Caco-2 (cell line): ENCODE data around the gene NUDT3. TPM values are rescaled to one million over a fixed set of nuclear protein-coding genes. Genes with fewer than 3 reads are reported as not detected.

ENCODE experiments used
- BruUV-seq: library from RNA; stranded (reverse); fragments of 400-500 nt; replicated peaks from 2 replicates; lab custom pipeline; 2021; lab: Mats Ljungman, UMichigan
- CTCF ChIA-PET: fragments of 300-600 bp; sonication (Branson Sonifier 250); formaldehyde crosslinking; loops from one replicate; lab custom pipeline; 2022; ENCODE audit warnings: antibody characterized with exemption; lab: Charles Lee
- POLR2A ChIA-PET: fragments of 300-600 bp; sonication (Branson Sonifier 250); formaldehyde crosslinking; loops from one replicate; lab custom pipeline; 2022; ENCODE audit warnings: antibody characterized with exemption; lab: Charles Lee
- DNase-seq, 2 experiments: peaks; one replicate each; pipeline versions ENCODE4 v3.0.0 to v3.0.0-alpha.2; 2020 to 2022
- H3K27me3 ChIP-seq: replicated peaks from 2 replicates; pipeline ENCODE4 v1.6.0; 2011; ENCODE audit warnings: low read length; ENCODE audit not compliant: control insufficient read depth, insufficient read depth
- H3K36me3 ChIP-seq: 2 replicates; pipeline ENCODE4 v1.5.1; 2011; ENCODE audit warnings: low read length; ENCODE audit not compliant: control insufficient read depth, insufficient read depth
- H3K4me1 ChIP-seq: fragments of 250-450 bp; sonication (Bioruptor Pico); 2 replicates; pipeline ENCODE4 v1.5.1; 2020; ENCODE audit warnings: mild to moderate bottlenecking
- H3K4me3 ChIP-seq: 2 replicates; pipeline ENCODE4 v1.5.1; 2011; ENCODE audit warnings: low read depth, mild to moderate bottlenecking, control low read depth, low read length
- H3K9me3 ChIP-seq: fragments of 250-450 bp; sonication (Bioruptor Pico); 2 replicates; pipeline ENCODE4 v1.5.1; 2020; ENCODE audit warnings: mild to moderate bottlenecking, moderate library complexity
- H3K27ac Mint-ChIP-seq: one replicate; pipeline ENCODE4 v1.8.0; 2022; ENCODE audit warnings: mixed read lengths; ENCODE audit not compliant: unreplicated experiment
- H3K27me3 Mint-ChIP-seq: one replicate; pipeline ENCODE4 v1.8.0; 2022; ENCODE audit warnings: mixed read lengths; ENCODE audit not compliant: insufficient read depth, unreplicated experiment
- H3K36me3 Mint-ChIP-seq: one replicate; pipeline ENCODE4 v1.8.0; 2022; ENCODE audit warnings: mild to moderate bottlenecking, mixed read lengths; ENCODE audit not compliant: insufficient read depth, unreplicated experiment
- H3K4me1 Mint-ChIP-seq: one replicate; pipeline ENCODE4 v1.8.0; 2022; ENCODE audit warnings: low read depth, mixed read lengths; ENCODE audit not compliant: unreplicated experiment
- H3K4me3 Mint-ChIP-seq: one replicate; pipeline ENCODE4 v1.8.0; 2022; ENCODE audit warnings: mild to moderate bottlenecking, moderate library complexity, mixed read lengths; ENCODE audit not compliant: unreplicated experiment
- H3K9me3 Mint-ChIP-seq: one replicate; pipeline ENCODE4 v1.8.0; 2022; ENCODE audit warnings: mixed read lengths; ENCODE audit not compliant: unreplicated experiment
- CTCF ChIP-seq, 2 experiments: fragments of 200-600 bp in 1 of 2; IDR thresholded peaks; 1 replicate in 1 of 2; 2 replicates in 1 of 2; pipeline versions ENCODE4 v1.5.1 to v1.8.0; 2011 to 2022; ENCODE audit warnings: antibody characterized with exemption in 1 of 2, control low read depth in 1 of 2, inconsistent platforms in 1 of 2, low read depth in 1 of 2, low read length in 1 of 2, mild to moderate bottlenecking in 1 of 2, moderate library complexity in 1 of 2; ENCODE audit not compliant: insufficient read depth in 1 of 2, severe bottlenecking in 1 of 2, unreplicated experiment in 1 of 2
- intact Hi-C: fragments of 100-400 bp; cut with micrococcal nuclease; formaldehyde crosslinking; loops from one replicate; pipeline ENCODE4 v1.10.0; 2022; ENCODE audit not compliant: unreplicated experiment
- total RNA-seq: library from RNA; stranded (reverse); gene quantifications from 2 replicates; pipeline ENCODE4 v1.2.3, GENCODE V29; 2022

NUDT3 gene
- total RNA-seq, 1 experiment from 2014 or later = 22.9 TPM

GRCh38 chr6:34383656-34384320, 8.7 kb downstream of the NUDT3 start:
- Histone ChIP-seq H3K4me1 (peaks cover 6% of the 10 kb centered on the region; the same call in 1 of the 2 replicates), H3K4me3 (no peak overlapping the region), H3K36me3 (no peaks in the 10 kb centered on the region; the same call in 1 of the 2 replicates), H3K27me3 (no peaks in the 10 kb centered on the region), H3K9me3 (no peaks in the 10 kb centered on the region)
- intact Hi-C loops = no loop called here
- CTCF ChIA-PET = no interaction called here
- TF ChIP-seq CTCF (IDR thresholded peaks at IDR 0.05; ENCODE audit: insufficient read depth in 1 of 2, low read depth in 1 of 2, low read length in 1 of 2, severe bottlenecking in 1 of 2, unreplicated experiment in 1 of 2) = no peak
- no TSS peak for BruUV-seq
- DNase-seq = no peak
- H3K36me3 Mint-ChIP-seq = no peaks in the 10 kb centered on the region
- POLR2A ChIA-PET = interaction anchor here (0.6 kb wide), 2 partner anchors 64 to 413 kb away, joined by 4 to 5 read pairs; no protein-coding TSS in a partner anchor
- H3K4me1 Mint-ChIP-seq = peaks cover 13% of the 10 kb centered on the region
- no peaks in the 10 kb centered on the region for H3K9me3 Mint-ChIP-seq
- no peaks in the 10 kb centered on the region for H3K27me3 Mint-ChIP-seq
- no peak overlapping the region for H3K4me3 Mint-ChIP-seq
- H3K27ac Mint-ChIP-seq = no peak overlapping the region

DNA sequence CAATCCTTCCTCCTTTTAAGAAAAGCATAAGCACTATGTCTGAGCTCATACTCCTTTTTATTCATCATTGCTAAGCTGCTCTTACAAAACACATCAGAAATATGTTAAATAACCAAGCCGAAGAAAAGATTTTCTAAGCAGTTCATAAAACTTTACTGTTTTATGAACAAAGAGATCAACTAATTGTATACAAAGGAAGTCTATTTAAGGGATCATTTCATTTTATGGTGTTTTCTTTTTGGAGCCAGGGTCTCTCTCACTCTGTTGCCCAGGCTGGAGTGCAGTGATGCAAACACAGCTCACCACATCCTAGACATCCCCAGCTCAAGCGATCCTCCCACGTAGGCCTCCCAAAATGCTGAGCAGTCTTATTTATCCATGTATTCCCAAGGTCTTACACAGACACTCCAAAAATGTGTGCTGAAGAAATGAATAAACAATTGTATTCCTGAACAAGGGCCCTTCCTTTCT, 9.3 kb downstream of the NUDT3 start:
- POLR2A ChIA-PET = interaction anchor here (0.6 kb wide), 2 partner anchors 64 to 414 kb away, joined by 4 to 5 read pairs; no protein-coding TSS in a partner anchor
- intact Hi-C loops = no loop called here
- no TSS peak for BruUV-seq

GRCh38 chr6:34381081-34381480, 11.4 kb downstream of the NUDT3 start:
- DNase-seq = no peak
- intact Hi-C loops = no loop called here
- Mint-ChIP-seq H3K27me3 (no peaks in the 10 kb centered on the region), H3K4me3 (no peak overlapping the region), H3K27ac (no peak overlapping the region), H3K9me3 (no peaks in the 10 kb centered on the region), H3K36me3 (no peaks in the 10 kb centered on the region), H3K4me1 (peaks cover 7% of the 10 kb centered on the region)
- Histone ChIP-seq H3K36me3 (no peaks in the 10 kb centered on the region; the same call in 1 of the 2 replicates), H3K4me3 (no peak overlapping the region), H3K9me3 (no peaks in the 10 kb centered on the region), H3K4me1 (peaks cover 4% of the 10 kb centered on the region; the same call in 1 of the 2 replicates), H3K27me3 (no peaks in the 10 kb centered on the region)
- ChIA-PET CTCF (no interaction called here), POLR2A (no interaction called here)
- BruUV-seq = no TSS peak
- no peak for TF ChIP-seq CTCF (IDR thresholded peaks at IDR 0.05; ENCODE audit: insufficient read depth in 1 of 2, low read depth in 1 of 2, low read length in 1 of 2, severe bottlenecking in 1 of 2, unreplicated experiment in 1 of 2)

More for the DNA sequence above, 9.3 kb downstream of the NUDT3 start:
- H3K4me1 ChIP-seq = peaks cover 6% of the 10 kb centered on the region; the same call in 1 of the 2 replicates
- H3K4me3 Mint-ChIP-seq = no peak overlapping the region
- H3K27me3 Mint-ChIP-seq = no peaks in the 10 kb centered on the region
- no peaks in the 10 kb centered on the region for H3K9me3 Mint-ChIP-seq
- no peaks in the 10 kb centered on the region for H3K27me3 ChIP-seq
- H3K27ac Mint-ChIP-seq = no peak overlapping the region
- CTCF ChIA-PET = interaction anchor here (0.7 kb wide), 1 partner anchor 730 kb away, joined by 5 read pairs; no protein-coding TSS in a partner anchor
- H3K36me3 Mint-ChIP-seq = no peaks in the 10 kb centered on the region
- H3K4me1 Mint-ChIP-seq = peaks cover 13% of the 10 kb centered on the region
- TF ChIP-seq CTCF (IDR thresholded peaks at IDR 0.05; ENCODE audit: insufficient read depth in 1 of 2, low read depth in 1 of 2, low read length in 1 of 2, severe bottlenecking in 1 of 2, unreplicated experiment in 1 of 2) = no peak
- H3K36me3 ChIP-seq = no peaks in the 10 kb centered on the region; the same call in 1 of the 2 replicates
- H3K4me3 ChIP-seq = no peak overlapping the region
- no peak for DNase-seq
- no peaks in the 10 kb centered on the region for H3K9me3 ChIP-seq
